ENCODE data around the gene IL1RL2.

The IL1RL2 gene

DNA sequence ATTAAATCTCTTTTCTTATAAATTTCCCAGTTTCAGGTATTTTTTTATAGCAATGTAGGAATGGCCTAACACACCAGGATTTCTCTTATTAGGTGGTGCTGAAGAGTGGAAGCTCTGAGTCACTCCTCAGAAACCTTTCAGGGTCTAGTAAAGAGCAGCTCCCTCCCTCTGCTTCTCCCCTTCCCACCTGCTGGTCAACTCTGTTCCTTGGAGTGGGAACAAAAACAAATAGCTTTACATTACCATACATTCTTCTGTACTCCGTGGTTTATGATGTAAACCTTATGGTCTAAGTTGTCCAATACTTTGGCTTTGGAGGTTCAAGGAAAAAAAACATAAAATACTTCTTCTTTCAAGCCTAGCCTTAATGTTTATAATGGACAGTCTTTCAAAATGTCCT, 47.0 kb upstream of the IL1RL2 start:
- TF ChIP-seq, protein P1, sequence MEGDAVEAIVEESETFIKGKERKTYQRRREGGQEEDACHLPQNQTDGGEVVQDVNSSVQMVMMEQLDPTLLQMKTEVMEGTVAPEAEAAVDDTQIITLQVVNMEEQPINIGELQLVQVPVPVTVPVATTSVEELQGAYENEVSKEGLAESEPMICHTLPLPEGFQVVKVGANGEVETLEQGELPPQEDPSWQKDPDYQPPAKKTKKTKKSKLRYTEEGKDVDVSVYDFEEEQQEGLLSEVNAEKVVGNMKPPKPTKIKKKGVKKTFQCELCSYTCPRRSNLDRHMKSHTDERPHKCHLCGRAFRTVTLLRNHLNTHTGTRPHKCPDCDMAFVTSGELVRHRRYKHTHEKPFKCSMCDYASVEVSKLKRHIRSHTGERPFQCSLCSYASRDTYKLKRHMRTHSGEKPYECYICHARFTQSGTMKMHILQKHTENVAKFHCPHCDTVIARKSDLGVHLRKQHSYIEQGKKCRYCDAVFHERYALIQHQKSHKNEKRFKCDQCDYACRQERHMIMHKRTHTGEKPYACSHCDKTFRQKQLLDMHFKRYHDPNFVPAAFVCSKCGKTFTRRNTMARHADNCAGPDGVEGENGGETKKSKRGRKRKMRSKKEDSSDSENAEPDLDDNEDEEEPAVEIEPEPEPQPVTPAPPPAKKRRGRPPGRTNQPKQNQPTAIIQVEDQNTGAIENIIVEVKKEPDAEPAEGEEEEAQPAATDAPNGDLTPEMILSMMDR (IDR thresholded peaks at IDR 0.05; ENCODE audit: low read length), result no peak
- TF ChIP-seq EZH2 (IDR thresholded peaks at IDR 0.05; ENCODE audit: borderline replicate concordance, low read length), result no peak
- Histone ChIP-seq H4K20me1 (ENCODE audit: insufficient read depth, low read length) (no peaks in the 10 kb centered on the region), H2AFZ (ENCODE audit: low read length) (no peak overlapping the region), H3K27me3 (ENCODE audit: insufficient read depth, low read length) (no peaks in the 10 kb centered on the region), H3K9me2 (ENCODE audit: low read depth, low read length) (no peaks in the 10 kb centered on the region), H3K36me3 (ENCODE audit: insufficient read depth, low read length) (no peaks in the 10 kb centered on the region), H3K9me3 (ENCODE audit: low read length) (no peaks in the 10 kb centered on the region), H3K79me2 (ENCODE audit: insufficient read depth, low read length) (no peaks in the 10 kb centered on the region), H3K4me2 (ENCODE audit: low read length) (no peak overlapping the region), H3K9ac (ENCODE audit: low read length) (no peak overlapping the region), H3K27ac (ENCODE audit: low read depth, low read length, poor library complexity, severe bottlenecking) (no peak overlapping the region), H3K4me3 (ENCODE audit: low read depth, low read length, poor library complexity, severe bottlenecking) (no peak overlapping the region), H3F3A (ENCODE audit: insufficient read depth, low read length) (no peaks in the 10 kb centered on the region), H3K4me1 (ENCODE audit: insufficient read depth, low read length, severe bottlenecking) (no peaks in the 10 kb centered on the region)

GRCh38 chr2:102140377-102140776, 46.4 kb upstream of the IL1RL2 start:
- no peaks in the 10 kb centered on the region for H3K4me1 ChIP-seq (ENCODE audit: insufficient read depth, low read length, severe bottlenecking)
- no peaks in the 10 kb centered on the region for H3K79me2 ChIP-seq (ENCODE audit: insufficient read depth, low read length)
- no peak overlapping the region for H3K4me2 ChIP-seq (ENCODE audit: low read length)
- no peak overlapping the region for H3K4me3 ChIP-seq (ENCODE audit: low read depth, low read length, poor library complexity, severe bottlenecking)
- H3K9me2 ChIP-seq (ENCODE audit: low read depth, low read length), result no peaks in the 10 kb centered on the region
- no peaks in the 10 kb centered on the region for H3K36me3 ChIP-seq (ENCODE audit: insufficient read depth, low read length)
- H3K9me3 ChIP-seq (ENCODE audit: low read length), result no peaks in the 10 kb centered on the region
- H4K20me1 ChIP-seq (ENCODE audit: insufficient read depth, low read length), result no peaks in the 10 kb centered on the region
- no peak overlapping the region for H2AFZ ChIP-seq (ENCODE audit: low read length)
- H3F3A ChIP-seq (ENCODE audit: insufficient read depth, low read length), result no peaks in the 10 kb centered on the region
- TF ChIP-seq, protein P1 (IDR thresholded peaks at IDR 0.05; ENCODE audit: low read length), result no peak
- TF ChIP-seq EZH2 (IDR thresholded peaks at IDR 0.05; ENCODE audit: borderline replicate concordance, low read length), result no peak
- no peak overlapping the region for H3K27ac ChIP-seq (ENCODE audit: low read depth, low read length, poor library complexity, severe bottlenecking)
- no peak overlapping the region for H3K9ac ChIP-seq (ENCODE audit: low read length)
- H3K27me3 ChIP-seq (ENCODE audit: insufficient read depth, low read length), result no peaks in the 10 kb centered on the region

DNA sequence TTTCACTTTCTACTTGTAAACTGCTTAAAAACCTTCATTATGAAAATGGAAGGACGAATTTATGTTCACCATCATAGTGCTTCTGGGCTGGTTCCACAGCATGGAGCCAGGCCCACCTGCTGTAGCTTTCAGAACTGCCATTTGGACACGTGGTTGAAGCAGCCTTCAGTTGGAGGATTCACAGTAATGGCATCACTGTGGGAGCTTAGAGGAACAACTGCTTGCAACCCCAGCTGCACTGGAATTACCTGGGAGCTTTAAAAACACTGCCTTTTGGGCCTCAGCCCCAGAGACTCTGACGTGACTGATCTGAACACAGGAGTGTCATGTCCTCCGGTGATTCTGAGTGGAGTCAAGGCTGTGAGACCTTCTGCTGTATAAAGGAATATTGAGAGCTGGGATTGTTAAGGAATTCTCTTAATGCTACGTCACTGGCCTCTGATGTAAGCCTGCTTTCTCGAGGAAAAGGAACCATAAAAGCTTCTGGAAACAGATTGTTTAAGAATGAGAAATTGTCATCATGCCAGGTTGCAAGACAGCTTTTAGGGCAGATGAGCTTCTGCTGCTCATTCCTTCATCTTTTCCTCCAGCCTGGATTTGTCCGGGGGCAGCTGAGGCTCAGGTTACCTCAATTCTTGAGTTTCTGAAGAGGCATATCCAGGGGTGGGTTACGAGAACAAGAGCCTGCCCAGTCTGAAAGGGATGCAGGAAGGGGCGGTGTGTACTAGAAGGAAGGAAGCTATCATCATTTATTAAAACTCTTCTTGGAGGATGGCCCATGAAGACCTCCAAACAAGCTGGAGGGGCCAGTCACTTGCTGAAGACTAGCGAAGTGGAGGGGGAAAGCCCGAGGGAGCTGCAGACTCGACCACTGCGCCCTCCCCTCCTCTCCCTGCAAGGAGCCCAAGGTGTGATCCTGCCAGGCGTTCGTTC, 45.5 kb upstream of the IL1RL2 start:
- Histone ChIP-seq H3F3A (ENCODE audit: insufficient read depth, low read length) (no peaks in the 10 kb centered on the region), H3K9me2 (ENCODE audit: low read depth, low read length) (no peaks in the 10 kb centered on the region), H2AFZ (ENCODE audit: low read length) (no peak overlapping the region), H3K4me2 (ENCODE audit: low read length) (no peak overlapping the region), H3K9me3 (ENCODE audit: low read length) (no peaks in the 10 kb centered on the region), H3K9ac (ENCODE audit: low read length) (no peak overlapping the region), H3K79me2 (ENCODE audit: insufficient read depth, low read length) (no peaks in the 10 kb centered on the region), H3K27ac (ENCODE audit: low read depth, low read length, poor library complexity, severe bottlenecking) (no peak overlapping the region), H4K20me1 (ENCODE audit: insufficient read depth, low read length) (no peaks in the 10 kb centered on the region), H3K27me3 (ENCODE audit: insufficient read depth, low read length) (no peaks in the 10 kb centered on the region), H3K4me1 (ENCODE audit: insufficient read depth, low read length, severe bottlenecking) (no peaks in the 10 kb centered on the region), H3K4me3 (ENCODE audit: low read depth, low read length, poor library complexity, severe bottlenecking) (no peak overlapping the region), H3K36me3 (ENCODE audit: insufficient read depth, low read length) (no peaks in the 10 kb centered on the region)
- TF ChIP-seq EZH2 (IDR thresholded peaks at IDR 0.05; ENCODE audit: borderline replicate concordance, low read length), result no peak
- TF ChIP-seq, protein P1 (IDR thresholded peaks at IDR 0.05; ENCODE audit: low read length), result no peak

Data from OCI-LY1 (cell line).